Measurements from ENCODE around the gene HTR7.

The HTR7 gene

DNA sequence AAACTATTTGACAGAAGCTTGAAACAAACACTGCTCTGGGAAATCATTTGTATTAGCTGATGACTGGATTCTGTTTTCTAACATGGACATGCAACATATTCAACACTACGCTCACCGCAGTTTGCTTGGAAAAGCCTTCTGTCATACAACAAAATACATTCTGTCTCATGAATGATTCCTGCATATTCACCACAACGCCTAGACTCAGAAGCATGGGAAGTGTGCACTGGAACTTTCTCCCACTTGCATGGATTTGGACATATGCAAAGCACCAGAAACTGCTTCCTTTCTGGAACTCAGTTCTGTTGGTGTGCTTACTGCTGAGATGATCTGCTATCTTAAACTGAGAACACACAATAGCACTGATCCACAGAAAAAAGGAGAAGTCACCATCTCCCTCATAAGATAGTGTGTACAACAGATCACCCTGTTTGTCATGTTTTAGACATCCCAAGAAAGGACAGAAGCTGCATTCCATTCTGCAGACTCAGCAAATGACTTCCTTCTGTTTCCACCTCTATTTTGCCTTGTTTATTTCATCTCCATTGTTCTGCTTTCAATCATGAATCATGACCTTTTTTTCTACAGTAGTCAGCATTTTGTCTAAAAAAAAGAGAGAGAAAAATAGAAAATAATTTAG is 115.8 kb downstream of the HTR7 start:
- no peak for DNase-seq

DNA sequence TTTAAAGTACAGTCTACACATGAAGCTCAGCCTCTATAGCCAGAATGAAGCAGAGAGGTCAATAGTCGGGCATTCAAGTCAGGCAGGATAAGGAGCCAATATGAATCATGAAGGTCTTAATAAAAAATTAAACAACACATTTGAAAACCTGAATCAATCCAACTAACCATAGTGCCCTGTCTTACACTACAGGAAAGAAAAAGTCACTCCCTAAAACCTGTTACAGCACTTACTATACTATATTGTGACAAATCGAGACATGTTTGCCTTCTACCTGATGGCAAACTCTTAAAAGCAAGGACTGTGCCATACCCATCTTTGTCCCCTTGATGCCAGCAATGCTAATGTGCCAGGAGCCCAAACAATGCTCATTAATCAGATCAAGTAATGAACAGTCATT is 117.6 kb downstream of the HTR7 start:
- no peak for DNase-seq

DNA sequence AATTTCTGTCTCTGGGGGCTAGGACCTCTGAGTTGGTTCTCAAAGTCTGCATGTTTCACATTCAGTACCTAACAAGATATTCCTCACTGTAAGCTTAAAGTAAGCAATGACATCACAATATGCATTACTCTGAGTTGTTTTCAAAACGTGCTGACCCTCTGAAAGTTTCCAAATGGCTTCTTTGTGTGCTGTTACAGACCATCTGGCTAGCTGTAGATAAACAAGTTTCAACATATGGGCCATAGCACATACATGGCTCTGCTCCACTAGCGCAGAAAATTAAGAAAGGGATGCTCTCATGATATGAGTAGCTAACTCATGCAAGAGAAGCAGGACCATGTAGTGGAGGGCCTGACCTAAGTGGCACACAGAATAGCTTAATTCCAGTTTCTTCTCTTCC is 119.0 kb downstream of the HTR7 start:
- DNase-seq = no peak

DNA sequence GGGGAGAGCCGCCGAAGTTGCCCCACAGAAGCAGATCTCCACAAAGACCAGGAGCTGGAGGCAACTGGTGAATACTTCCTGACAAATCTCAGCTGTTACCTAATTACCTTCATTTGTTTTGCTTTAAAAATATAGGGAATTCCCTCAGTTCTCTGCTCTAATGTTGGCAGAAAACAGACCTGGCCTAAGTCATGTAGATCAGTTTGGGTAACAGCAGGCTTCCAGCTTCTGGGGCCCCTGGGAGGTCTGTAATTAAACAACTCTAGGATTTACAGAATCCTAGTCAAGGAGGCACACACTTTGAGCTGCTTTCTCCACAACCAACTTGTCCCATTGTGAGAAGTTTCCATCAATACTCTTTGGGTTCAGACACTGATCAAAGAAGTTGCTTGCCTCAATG is 123.4 kb downstream of the HTR7 start:
- DNase-seq = no peak

DNA sequence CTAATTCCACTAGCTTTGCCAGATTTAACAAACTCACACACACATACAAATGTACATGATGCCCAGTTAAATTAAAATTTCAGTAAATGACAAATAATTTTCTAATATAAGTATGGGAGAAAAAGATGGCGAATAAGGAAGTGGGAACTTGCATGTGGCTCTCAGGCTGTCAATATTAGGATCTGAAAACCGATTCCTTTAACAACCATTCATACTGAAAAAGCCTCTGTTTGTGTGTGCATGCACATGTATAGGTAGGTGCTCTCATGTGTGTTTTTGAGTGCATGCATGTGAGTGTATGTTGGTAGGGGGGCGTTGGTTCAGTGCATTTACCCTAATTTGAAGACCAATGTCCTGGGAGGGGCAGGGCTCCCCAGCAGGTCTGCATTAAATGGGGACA is 125.3 kb downstream of the HTR7 start:
- no peak for DNase-seq

DNA sequence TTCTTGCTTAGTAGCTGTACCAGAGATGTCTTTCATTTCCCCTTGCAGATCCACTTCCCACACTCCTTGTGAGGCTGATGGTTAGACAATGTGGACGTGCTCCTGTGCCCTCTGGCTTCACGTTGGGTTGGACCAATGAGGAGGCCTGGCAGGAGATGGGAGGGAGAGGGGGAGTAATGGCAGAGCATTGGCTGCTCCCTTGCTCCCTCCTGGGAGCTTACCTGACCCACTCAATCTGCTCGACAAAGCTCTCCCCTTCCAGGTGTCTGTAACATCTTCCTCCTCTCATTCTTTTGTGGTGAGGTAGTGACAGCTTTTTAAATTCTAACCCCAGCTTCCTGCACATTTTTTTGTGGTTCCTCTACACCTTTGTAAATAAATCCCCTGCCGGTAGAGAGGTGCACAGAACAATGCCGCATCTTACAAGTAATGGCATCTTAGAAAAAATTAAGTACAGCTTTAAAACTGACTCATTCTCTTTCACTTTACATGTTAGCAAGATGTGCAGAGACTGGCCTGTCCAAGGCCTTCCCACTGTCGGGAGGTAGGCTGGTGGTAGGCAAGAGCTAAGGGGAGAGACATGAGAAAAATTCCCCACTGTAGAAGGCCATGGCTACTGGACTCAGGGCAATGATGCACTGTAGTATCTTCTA is 134.3 kb downstream of the HTR7 start:
- peak in 1 of 51 donors; percentile 11 for DNase-seq

DNA sequence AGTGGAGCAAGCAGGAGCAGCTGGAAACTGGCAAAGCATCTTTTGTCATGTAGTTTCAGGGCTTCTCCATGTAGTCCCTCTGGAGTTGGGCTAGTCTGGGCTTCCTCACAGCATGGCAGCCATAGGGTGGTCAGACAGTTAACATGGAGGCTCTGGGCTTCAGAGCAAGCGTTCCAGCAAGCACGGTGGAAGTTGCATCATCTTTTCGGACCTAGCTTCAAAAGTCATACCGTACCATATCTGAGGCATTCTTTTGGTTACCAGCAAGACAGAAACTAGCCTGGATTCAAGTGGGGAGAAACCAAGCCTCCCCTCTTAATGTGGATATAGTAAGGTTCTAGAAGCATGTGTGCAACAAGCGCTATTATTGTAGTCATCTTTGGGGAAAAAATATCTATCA is 135.0 kb downstream of the HTR7 start:
- no peak for DNase-seq

DNA sequence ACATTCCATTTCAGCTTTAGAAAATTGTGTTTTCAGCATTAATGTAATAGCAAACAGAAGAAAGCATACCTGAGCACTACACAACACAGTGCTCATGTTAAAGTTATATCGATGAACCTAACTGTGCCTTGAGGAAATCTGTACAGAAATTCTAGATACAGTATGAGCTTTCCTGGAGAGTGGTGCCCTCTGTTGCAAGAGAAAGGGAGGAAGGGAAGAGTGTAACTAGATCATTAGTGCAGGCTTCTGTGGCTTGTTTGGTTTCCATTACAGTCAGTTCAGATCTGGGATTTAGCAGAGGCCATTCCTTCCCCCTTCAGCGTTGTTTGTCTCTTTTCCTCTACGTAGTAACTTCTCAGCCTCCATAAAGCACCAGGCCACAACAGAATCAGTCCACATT is 139.7 kb downstream of the HTR7 start:
- DNase-seq = no peak

DNA sequence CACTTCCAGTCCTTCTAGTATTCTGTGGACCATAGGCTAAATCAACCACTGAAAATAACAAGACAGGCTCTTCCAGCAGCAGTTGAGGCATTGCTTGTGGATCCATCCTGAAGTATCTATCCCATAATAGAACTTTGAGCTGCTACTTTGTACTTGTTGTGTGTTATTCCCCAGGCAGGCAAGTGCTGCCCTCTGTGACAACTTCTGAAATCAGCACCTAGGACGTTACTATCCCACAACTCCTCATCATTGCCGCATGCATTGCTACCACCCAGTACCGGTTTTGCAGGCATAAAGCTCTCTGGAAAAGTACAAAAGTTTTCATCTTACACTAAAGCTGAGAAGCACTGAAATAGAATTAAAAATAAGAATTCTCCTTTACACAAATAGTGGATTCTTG is 145.3 kb downstream of the HTR7 start:
- DNase-seq = no peak

DNA sequence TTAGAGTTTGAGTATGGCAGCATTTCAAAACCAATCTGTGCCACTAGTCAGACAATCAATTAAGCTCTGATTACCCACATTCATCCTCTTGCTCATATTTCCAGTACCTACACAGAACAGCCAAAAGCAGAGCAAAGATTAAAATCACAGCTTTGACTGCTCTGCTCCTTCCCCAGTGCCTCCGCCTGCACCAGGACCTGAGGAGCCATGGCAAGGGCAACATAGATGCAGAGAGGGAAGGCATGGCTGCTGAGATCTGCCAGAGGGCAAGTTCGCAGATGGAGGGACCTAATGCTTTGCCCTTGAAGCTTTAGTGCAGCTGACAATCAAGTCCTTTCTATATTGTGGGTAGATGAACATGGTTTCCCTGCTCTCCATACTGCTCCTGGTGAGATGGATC is 148.1 kb downstream of the HTR7 start:
- no peak for DNase-seq

DNA sequence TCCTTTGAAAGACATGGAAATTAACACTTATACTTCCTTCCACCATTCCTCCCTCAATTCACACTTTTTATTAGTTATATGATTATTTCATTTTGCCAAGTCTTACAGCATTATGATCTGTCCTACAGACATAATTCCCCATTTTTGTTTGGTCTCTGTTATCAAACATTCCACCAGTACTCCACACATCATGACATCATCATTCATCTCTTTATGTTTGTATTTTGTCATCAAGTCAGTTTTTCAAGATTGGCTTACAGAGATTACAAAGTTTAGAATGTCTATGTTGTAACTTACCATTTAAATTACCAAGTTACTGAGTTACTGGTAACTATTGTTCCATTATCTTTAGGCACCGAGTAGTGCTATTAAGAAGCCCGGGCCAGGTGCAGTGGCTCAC is 150.2 kb downstream of the HTR7 start:
- no peak for DNase-seq

DNA sequence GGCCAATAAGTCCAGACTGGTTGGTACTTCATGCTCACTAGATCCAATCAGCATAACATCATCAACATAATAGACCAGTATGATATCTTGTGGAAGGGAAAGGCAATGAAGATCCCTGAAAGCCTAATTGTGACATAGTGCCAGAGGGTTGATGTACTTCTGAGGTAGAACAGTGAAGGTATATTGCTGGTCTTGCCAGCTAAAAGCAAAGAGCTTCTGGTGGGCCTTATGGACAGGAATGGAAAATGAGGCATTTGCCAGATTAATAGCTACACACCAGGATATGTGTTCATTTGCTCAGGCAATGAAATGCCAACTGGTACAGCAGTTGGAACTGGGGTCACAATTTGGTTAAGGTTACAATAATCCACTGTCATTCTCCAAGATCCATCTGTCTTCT is 156.4 kb downstream of the HTR7 start:
- DNase-seq = no peak

DNA sequence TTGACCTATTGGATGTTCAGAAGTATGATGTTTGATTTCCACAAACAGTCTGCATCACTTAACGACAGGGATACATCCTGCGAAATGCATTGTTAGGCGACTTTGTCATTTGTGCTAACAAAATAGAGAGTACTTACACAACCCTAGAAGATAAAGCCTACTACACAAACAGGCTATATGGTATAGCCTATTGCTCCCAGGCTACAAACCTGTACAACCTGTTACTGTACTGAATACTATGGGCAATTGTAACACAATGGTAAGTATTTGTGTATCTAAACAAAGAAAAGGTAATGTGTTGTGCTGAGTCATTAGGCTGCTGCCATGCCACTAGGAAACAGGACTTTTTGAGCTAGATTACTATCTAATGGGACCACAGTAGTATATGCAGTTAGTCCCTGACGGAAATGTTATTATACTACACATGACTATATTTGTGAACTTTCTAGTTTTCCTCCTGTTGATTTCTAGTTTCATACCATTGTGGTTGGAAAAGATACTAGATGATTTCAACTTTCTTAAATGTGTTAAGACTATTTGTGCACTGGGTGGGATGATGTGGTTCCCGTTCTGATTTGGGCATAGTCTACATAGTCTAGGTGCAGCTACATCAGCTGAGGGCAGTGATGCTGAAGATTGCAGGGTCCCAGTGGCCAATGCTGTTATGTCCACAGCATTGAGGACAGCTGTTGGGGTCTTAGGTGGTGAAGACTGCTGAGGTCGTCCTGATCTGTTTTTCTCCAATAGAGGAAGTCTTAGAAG is 161.7 kb downstream of the HTR7 start:
- DNase-seq = no peak
